Neural progenitor cell (in vitro differentiated cells): ENCODE results near the gene CXCR3.

ENCODE experiments used
- CTCF ChIP-seq: fragments of 200-600 bp; sonication (generic); IDR thresholded peaks from 2 replicates; pipeline ENCODE4 v1.5.1; 2017; ENCODE audit warnings: antibody characterized with exemption, mild to moderate bottlenecking
- EZH2 ChIP-seq: fragments of 200-600 bp; sonication (generic); IDR thresholded peaks from 2 replicates; pipeline ENCODE4 v1.6.1; 2017; ENCODE audit warnings: antibody characterized with exemption, mild to moderate bottlenecking, moderate library complexity
- EZH2phosphoT487 ChIP-seq: fragments of 200-600 bp; sonication (generic); IDR thresholded peaks from 2 replicates; pipeline ENCODE4 v1.6.1; 2017; ENCODE audit warnings: antibody characterized with exemption

DNA sequence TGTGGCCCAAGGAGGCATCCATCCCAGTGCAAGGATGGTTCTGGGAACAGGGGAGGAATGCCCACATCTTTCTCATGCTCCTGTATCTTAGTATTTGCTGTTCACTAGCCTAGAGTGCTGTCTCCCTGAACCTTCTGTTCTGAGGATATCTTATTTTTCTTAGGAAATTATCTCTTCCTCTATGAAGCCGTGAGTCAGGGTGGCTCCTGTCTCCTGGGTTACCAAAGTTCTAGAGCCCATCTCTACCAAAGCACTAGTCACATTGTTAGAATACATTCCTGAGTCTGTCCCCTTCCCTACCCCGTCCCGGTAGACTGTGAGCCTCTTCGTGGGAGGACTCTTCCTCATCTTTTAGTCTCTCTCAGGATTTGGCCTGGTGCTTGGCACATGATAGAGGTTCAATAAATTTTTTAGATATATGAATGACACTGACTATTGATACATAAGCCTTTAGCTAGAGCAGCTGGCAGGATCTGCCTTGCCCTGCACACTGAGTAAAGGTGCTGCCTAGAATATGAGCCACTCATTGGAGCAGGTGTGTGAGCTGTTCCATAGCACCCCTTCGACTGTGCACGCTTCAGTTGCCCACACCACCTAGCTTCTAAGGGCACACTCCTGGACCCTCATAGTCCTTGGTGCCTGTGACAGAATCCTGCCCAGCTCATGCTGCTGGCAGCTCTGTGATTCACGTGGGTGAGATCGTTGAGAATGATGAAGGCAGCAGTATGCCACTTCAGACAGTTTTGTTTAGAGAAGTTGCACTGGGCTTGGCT is 13.3 kb downstream of the CXCR3 start:
- TF ChIP-seq CTCF (no peak), EZH2 (no peak), EZH2phosphoT487 (no peak)
